Posterior vena cava (tissue), 2 donors: Measurements from ENCODE around the gene PLXNB2. TPM values are rescaled to one million over a fixed set of nuclear protein-coding genes. Genes with fewer than 3 reads are reported as not detected.

ENCODE experiments used
- DNase-seq: peaks from one replicate; pipeline ENCODE4 v3.0.0-alpha.2; 2020; ENCODE audit warnings: low spot score
- intact Hi-C, 2 donors: fragments of 100-400 bp; cut with DNase I; formaldehyde crosslinking; loops; one replicate each; pipeline versions ENCODE4 v1.14.1 to v1.14.2; 2022 to 2023
- total RNA-seq, 2 donors: library from RNA; stranded (reverse); fragmentation: NEBNext Ultra II Directional; extraction: Animal tissue kit (Norgen Biotek cat#: 25700); gene quantifications; one replicate each; pipeline ENCODE4 v1.2.1, GENCODE V29; 2021
- donor health status: DM: yes; HTN: yes; CAD: no.
- donor health status: DM: yes; HTN: yes; CAD: no.

Gene PLXNB2
- total RNA-seq, 2 donors from 2014 or later, result 108 to 125 TPM

- intact Hi-C loops, result loop anchor here (5.0 to 10.0 kb wide), 3 partner anchors 93 to 255 kb away; partner anchors contain the start of genes LMF2 (in 1 of the 2), NCAPH2 (in 1 of the 2), PPP6R2 (in 1 of the 2) and SBF1 (in 1 of the 2)
- DNase-seq, result no peak
Observed at GRCh38 chr22:50249341-50250248, 57.9 kb downstream of the PLXNB2 start.

- intact Hi-C loops, result loop anchor here in 1 of 2 donors (10.0 kb wide), 1 partner anchor 226 kb away; the partner anchor contains the start of gene SBF1
- DNase-seq, result no peak
Observed at GRCh38 chr22:50248196-50249081, 59.0 kb downstream of the PLXNB2 start.

GRCh38 chr22:50247748-50248147, 59.7 kb downstream of the PLXNB2 start:
- no peak for DNase-seq
- intact Hi-C loops, result loop anchor here in 1 of 2 donors (10.0 kb wide), 1 partner anchor 227 kb away; the partner anchor contains the start of gene SBF1

GRCh38 chr22:50246242-50247175, 60.9 kb downstream of the PLXNB2 start:
- DNase-seq, result no peak
- intact Hi-C loops, result loop anchor here in 1 of 2 donors (10.0 kb wide), 1 partner anchor 228 kb away; the partner anchor contains the start of gene SBF1

- DNase-seq, result no peak
- intact Hi-C loops, result loop anchor here in 1 of 2 donors (10.0 kb wide), 1 partner anchor 229 kb away; the partner anchor contains the start of gene SBF1
Observed at GRCh38 chr22:50245214-50246072, 62.0 kb downstream of the PLXNB2 start.

GRCh38 chr22:50244420-50245213, 62.8 kb downstream of the PLXNB2 start, which contains the start of gene TUBGCP6:
Gene TUBGCP6 (minus strand): TSS chr22:50245023. CDS start chr22:50244459, 564 bp downstream.
- peak; percentile 99 for DNase-seq
- intact Hi-C loops, result loop anchor here in 1 of 2 donors (5.0 to 10.0 kb wide), 2 partner anchors 230 to 282 kb away; partner anchors contain the start of genes PIM3 and SBF1

GRCh38 chr22:50243685-50244419, 63.6 kb downstream of the PLXNB2 start:
- intact Hi-C loops, result loop anchor here in 1 of 2 donors (5.0 to 10.0 kb wide), 2 partner anchors 231 to 282 kb away; partner anchors contain the start of genes PIM3 and SBF1
- no peak for DNase-seq

- DNase-seq, result no peak
- intact Hi-C loops, result loop anchor here in 1 of 2 donors (5.0 to 10.0 kb wide), 2 partner anchors 232 to 280 kb away; partner anchors contain the start of genes PIM3 and SBF1
Observed at GRCh38 chr22:50242406-50242949, 65.0 kb downstream of the PLXNB2 start.

- intact Hi-C loops, result no loop called here
Observed at GRCh38 chr22:50238755-50239154, 68.7 kb downstream of the PLXNB2 start.

GRCh38 chr22:50236731-50237409, 70.6 kb downstream of the PLXNB2 start:
- no peak for DNase-seq
- intact Hi-C loops, result no loop called here

More at GRCh38 chr22:50238755-50239154, 68.7 kb downstream of the PLXNB2 start:
- no peak for DNase-seq

GRCh38 chr22:50233223-50233622, 74.2 kb downstream of the PLXNB2 start:
- DNase-seq, result no peak
- intact Hi-C loops, result no loop called here

- DNase-seq, result no peak
- intact Hi-C loops, result no loop called here
Observed at GRCh38 chr22:50232481-50233151, 74.8 kb downstream of the PLXNB2 start.

GRCh38 chr22:50229370-50229769, 78.1 kb downstream of the PLXNB2 start:
- no peak for DNase-seq
- intact Hi-C loops, result loop anchor here in 1 of 2 donors (10.0 kb wide), 1 partner anchor 295 kb away; no protein-coding TSS in a partner anchor

GRCh38 chr22:50228366-50228765, 79.1 kb downstream of the PLXNB2 start:
- DNase-seq, result no peak

More at GRCh38 chr22:50228366-50228765, 79.1 kb downstream of the PLXNB2 start:
- intact Hi-C loops, result loop anchor here in 1 of 2 donors (10.0 kb wide), 1 partner anchor 294 kb away; no protein-coding TSS in a partner anchor
